SK-N-SH (cell line): ENCODE data around the gene BSN. TPM values are rescaled to one million over a fixed set of nuclear protein-coding genes. Genes with fewer than 3 reads are reported as not detected.

Source experiments
- CTCF ChIA-PET: fragments of 300-600, 350-600 bp; formaldehyde crosslinking; extraction: SDS; loops from one replicate; lab custom pipeline; 2021; lab: Yijun Ruan, JAX
- POLR2A ChIA-PET: fragments of 350-600 bp; sonication (Branson Sonifier 250); formaldehyde crosslinking; extraction: SDS; loops from one replicate; lab custom pipeline; 2020; ENCODE audit warnings: antibody characterized with exemption, inconsistent platforms; lab: Yijun Ruan, JAX
- DNase-seq: peaks from one replicate; pipeline ENCODE4 v3.0.0; 2012
- H2AFZ ChIP-seq: fragments of 200-600 bp; sonication (generic); 2 replicates; pipeline ENCODE4 v1.8.1; 2016; ENCODE audit warnings: antibody characterized with exemption, mild to moderate bottlenecking, low read depth
- H3F3A ChIP-seq: fragments of 200-600 bp; sonication (generic); replicated peaks from 2 replicates; pipeline ENCODE3; 2016; ENCODE audit warnings: antibody characterized with exemption, mild to moderate bottlenecking; ENCODE audit not compliant: insufficient read depth
- H3K27ac ChIP-seq, 2 experiments: fragments of 200-500 bp in 1 of 2; fragments of 200-600 bp in 1 of 2; sonication (Bioruptor generic) in 1 of 2; sonication (generic), shearing (Covaris generic) in 1 of 2; 2 replicates each; pipeline versions ENCODE4 v1.5.1 to v1.6.1; 2014 to 2016; ENCODE audit warnings: low read depth in 2 of 2, inconsistent platforms in 1 of 2, low read length in 1 of 2, mild to moderate bottlenecking in 1 of 2, mixed read lengths in 1 of 2
- H3K27me3 ChIP-seq: fragments of 200-600 bp; sonication (generic), shearing (Covaris generic); 2 replicates; pipeline ENCODE4 v1.6.1; 2016; ENCODE audit warnings: mixed run types; ENCODE audit not compliant: insufficient read depth
- H3K36me3 ChIP-seq, 2 experiments: fragments of 200-500 bp in 1 of 2; fragments of 200-600 bp in 1 of 2; sonication (Bioruptor generic) in 1 of 2; sonication (generic) in 1 of 2; replicated peaks in 1 of 2; 2 replicates each; pipeline versions ENCODE3 to v1.5.1; 2014 to 2016; ENCODE audit warnings: low read length in 1 of 2, mild to moderate bottlenecking in 1 of 2; ENCODE audit not compliant: insufficient read depth in 2 of 2, control insufficient read depth in 1 of 2
- H3K4me1 ChIP-seq, 2 experiments: fragments of 200-500 bp in 1 of 2; fragments of 200-600 bp in 1 of 2; sonication (Bioruptor generic) in 1 of 2; sonication (generic), shearing (Covaris generic) in 1 of 2; 2 replicates each; pipeline versions ENCODE4 v1.5.1 to v1.6.1; 2014 to 2016; ENCODE audit warnings: low read depth in 1 of 2, low read length in 1 of 2, mixed run types in 1 of 2; ENCODE audit not compliant: insufficient read depth in 2 of 2, control insufficient read depth in 1 of 2
- H3K4me2 ChIP-seq: fragments of 200-600 bp; sonication (generic), shearing (Covaris generic); 2 replicates; pipeline ENCODE4 v1.6.1; 2017; ENCODE audit warnings: mixed run types
- H3K4me3 ChIP-seq, 2 experiments: fragments of 200-500 bp in 1 of 2; fragments of 200-600 bp in 1 of 2; sonication (Bioruptor generic) in 1 of 2; sonication (generic), shearing (Covaris generic) in 1 of 2; 2 replicates each; pipeline versions ENCODE4 v1.5.1 to v1.8.1; 2014 to 2016; ENCODE audit warnings: low read depth in 2 of 2, inconsistent platforms in 1 of 2, low read length in 1 of 2, mild to moderate bottlenecking in 1 of 2, mixed read lengths in 1 of 2, moderate library complexity in 1 of 2
- H3K79me2 ChIP-seq: fragments of 200-600 bp; sonication (generic); 2 replicates; pipeline ENCODE4 v1.8.1; 2017; ENCODE audit warnings: mild to moderate bottlenecking; ENCODE audit not compliant: insufficient read depth
- H3K9ac ChIP-seq: fragments of 200-600 bp; sonication (generic); 2 replicates; pipeline ENCODE4 v1.6.1; 2017; ENCODE audit warnings: mixed run types
- H3K9me2 ChIP-seq: fragments of 200-600 bp; sonication (generic); 2 replicates; pipeline ENCODE4 v1.6.1; 2017; ENCODE audit warnings: mixed run types
- H3K9me3 ChIP-seq: fragments of 200-600 bp; sonication (generic); 2 replicates; pipeline ENCODE4 v1.6.1; 2017; ENCODE audit warnings: mixed run types, mild to moderate bottlenecking, moderate library complexity
- H4K20me1 ChIP-seq: fragments of 200-600 bp; sonication (generic); 2 replicates; pipeline ENCODE4 v1.6.1; 2017; ENCODE audit warnings: mild to moderate bottlenecking, mixed run types; ENCODE audit not compliant: insufficient read depth
- EP300 ChIP-seq, 2 experiments: IDR thresholded peaks; 2 replicates each; pipeline versions ENCODE4 v1.4.0 to v1.6.1; 2012; ENCODE audit warnings: borderline replicate concordance in 1 of 2, low read depth in 1 of 2, low read length in 1 of 2
- EZH2phosphoT487 ChIP-seq: fragments of 200-600 bp; sonication (generic); IDR thresholded peaks from 2 replicates; pipeline ENCODE4 v1.6.1; 2017; ENCODE audit warnings: low read depth, mixed run types, mild to moderate bottlenecking, antibody characterized with exemption, moderate library complexity, borderline replicate concordance
- FOXM1 ChIP-seq: IDR thresholded peaks from 2 replicates; pipeline ENCODE4 v1.4.0; 2012; ENCODE audit warnings: low read depth, mild to moderate bottlenecking
- GABPA ChIP-seq: IDR thresholded peaks from 2 replicates; pipeline ENCODE4 v1.4.0; 2012; ENCODE audit warnings: low read depth, mild to moderate bottlenecking
- IRF3 ChIP-seq: fragments of 150-350 bp; IDR thresholded peaks from 2 replicates; pipeline ENCODE4 v1.6.1; 2016; ENCODE audit warnings: mild to moderate bottlenecking, low read depth, low read length
- JUND ChIP-seq: IDR thresholded peaks from 2 replicates; pipeline ENCODE4 v1.4.0; 2012
- MAX ChIP-seq: IDR thresholded peaks from 2 replicates; pipeline ENCODE4 v1.4.0; 2012; ENCODE audit warnings: low read depth
- MEF2A ChIP-seq: IDR thresholded peaks from 2 replicates; pipeline ENCODE4 v1.4.0; 2012; ENCODE audit warnings: low read depth, borderline replicate concordance
- MXI1 ChIP-seq: IDR thresholded peaks from 2 replicates; pipeline ENCODE4 v1.6.1; 2012; ENCODE audit warnings: mild to moderate bottlenecking, low read depth, low read length, improper control_type of control experiment
- NFIC ChIP-seq: IDR thresholded peaks from 2 replicates; pipeline ENCODE4 v1.4.0; 2012; ENCODE audit warnings: borderline replicate concordance
- POLR2AphosphoS5 ChIP-seq: IDR thresholded peaks from 2 replicates; pipeline ENCODE4 v1.6.1; 2012; ENCODE audit warnings: low read depth, low read length
- RAD21 ChIP-seq: IDR thresholded peaks from 2 replicates; pipeline ENCODE4 v1.6.1; 2012; ENCODE audit warnings: mild to moderate bottlenecking, low read length
- RCOR1 ChIP-seq: fragments of 150-350 bp; IDR thresholded peaks from 2 replicates; pipeline ENCODE4 v1.6.1; 2017; ENCODE audit warnings: antibody characterized with exemption, low read length
- RFX5 ChIP-seq: IDR thresholded peaks from 2 replicates; pipeline ENCODE4 v1.6.1; 2012; ENCODE audit warnings: mild to moderate bottlenecking, improper control_type of control experiment, low read length
- SIN3A ChIP-seq: IDR thresholded peaks from 2 replicates; pipeline ENCODE4 v1.6.1; 2012; ENCODE audit warnings: low read depth, mild to moderate bottlenecking, low read length, moderate library complexity, borderline replicate concordance
- SMC3 ChIP-seq: IDR thresholded peaks from 2 replicates; pipeline ENCODE4 v1.6.1; 2012; ENCODE audit warnings: low read depth, low read length, improper control_type of control experiment
- TCF12 ChIP-seq: IDR thresholded peaks from 2 replicates; pipeline ENCODE4 v1.4.0; 2012
- TEAD4 ChIP-seq: IDR thresholded peaks from 2 replicates; pipeline ENCODE4 v1.4.0; 2012; ENCODE audit warnings: mild to moderate bottlenecking, borderline replicate concordance; ENCODE audit not compliant: insufficient read depth
- YY1 ChIP-seq: IDR thresholded peaks from 2 replicates; pipeline ENCODE4 v1.4.0; 2012; ENCODE audit warnings: low read depth, mild to moderate bottlenecking
- WGBS: methylation state at CpG from one replicate; pipeline ENCODE4 v1.1.6; 2017; ENCODE audit warnings: low lambda C conversion rate; 5-methylcytosine and 5-hydroxymethylcytosine counted together
- polyA plus RNA-seq, 3 experiments: library from polyadenylated mRNA; depleted of rRNA; stranded (reverse); fragments of >200 nt; gene quantifications; 2 replicates each; pipeline ENCODE4 v1.2.3, GENCODE V29; 2012
- TF ChIP-seq, protein P1 (sequence below): fragments of 200-600 bp; sonication (generic); IDR thresholded peaks from 2 replicates; pipeline ENCODE4 v1.6.1; 2017; ENCODE audit warnings: antibody characterized with exemption, mild to moderate bottlenecking, moderate library complexity
- TF ChIP-seq, protein P2 (sequence below): IDR thresholded peaks from 2 replicates; pipeline ENCODE4 v1.4.0; 2012; ENCODE audit warnings: low read depth, borderline replicate concordance

BSN gene
- polyA plus RNA-seq, 1 of the 3 experiments (the other 2 are of a cell fraction), result 0.07 TPM

DNA sequence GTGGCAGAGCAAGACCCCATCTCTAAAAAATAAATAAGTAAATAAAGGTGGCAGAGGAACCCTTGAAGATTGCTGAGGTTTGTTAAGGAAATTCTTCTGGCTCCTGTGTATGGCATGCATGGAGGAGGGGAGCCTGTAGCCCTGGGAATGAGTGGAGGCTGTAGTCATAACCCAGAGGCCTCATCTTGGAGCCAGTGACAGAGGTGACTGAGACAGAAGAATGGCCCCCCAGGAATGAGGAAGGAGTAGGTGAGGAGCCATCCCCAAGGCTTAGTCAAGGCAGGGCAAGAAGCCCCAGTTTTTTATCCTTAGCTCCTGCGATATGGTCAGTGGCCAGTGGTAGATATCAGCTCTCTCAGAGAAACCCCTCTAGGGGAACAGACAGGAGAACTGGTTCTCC is 46.5 kb downstream of the BSN start:
- Histone ChIP-seq H3K9me2 (no peaks in the 10 kb centered on the region), H3K4me3 (no peak overlapping the region), H3K4me2 (no peak overlapping the region), H3K36me3 (no peaks in the 10 kb centered on the region), H3K79me2 (no peaks in the 10 kb centered on the region), H3K9ac (no peak overlapping the region), H3K9me3 (no peaks in the 10 kb centered on the region), H2AFZ (no peak overlapping the region), H3K27me3 (no peaks in the 10 kb centered on the region), H4K20me1 (no peaks in the 10 kb centered on the region), H3K27ac (no peak overlapping the region), H3F3A (no peaks in the 10 kb centered on the region), H3K4me1 (no peaks in the 10 kb centered on the region; a peak in 1 of 4 replicates)
- no peak for DNase-seq
- CTCF ChIA-PET, result interaction anchor here (1.6 kb wide), 1 partner anchor 61 kb away, joined by 7 read pairs; no protein-coding TSS in a partner anchor
- POLR2A ChIA-PET, result no interaction called here
- TF ChIP-seq SIN3A (no peak), RFX5 (no peak), IRF3 (no peak), RCOR1 (no peak), RAD21 (no peak), GABPA (no peak), MEF2A (no peak), YY1 (no peak)
- TF ChIP-seq, protein P1, sequence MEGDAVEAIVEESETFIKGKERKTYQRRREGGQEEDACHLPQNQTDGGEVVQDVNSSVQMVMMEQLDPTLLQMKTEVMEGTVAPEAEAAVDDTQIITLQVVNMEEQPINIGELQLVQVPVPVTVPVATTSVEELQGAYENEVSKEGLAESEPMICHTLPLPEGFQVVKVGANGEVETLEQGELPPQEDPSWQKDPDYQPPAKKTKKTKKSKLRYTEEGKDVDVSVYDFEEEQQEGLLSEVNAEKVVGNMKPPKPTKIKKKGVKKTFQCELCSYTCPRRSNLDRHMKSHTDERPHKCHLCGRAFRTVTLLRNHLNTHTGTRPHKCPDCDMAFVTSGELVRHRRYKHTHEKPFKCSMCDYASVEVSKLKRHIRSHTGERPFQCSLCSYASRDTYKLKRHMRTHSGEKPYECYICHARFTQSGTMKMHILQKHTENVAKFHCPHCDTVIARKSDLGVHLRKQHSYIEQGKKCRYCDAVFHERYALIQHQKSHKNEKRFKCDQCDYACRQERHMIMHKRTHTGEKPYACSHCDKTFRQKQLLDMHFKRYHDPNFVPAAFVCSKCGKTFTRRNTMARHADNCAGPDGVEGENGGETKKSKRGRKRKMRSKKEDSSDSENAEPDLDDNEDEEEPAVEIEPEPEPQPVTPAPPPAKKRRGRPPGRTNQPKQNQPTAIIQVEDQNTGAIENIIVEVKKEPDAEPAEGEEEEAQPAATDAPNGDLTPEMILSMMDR, result no peak
- WGBS, result no CpG with 5 or more reads among the region's 1 CpG

GRCh38 chr3:49601358-49602048 is 47.2 kb downstream of the BSN start:
- H3K36me3 ChIP-seq, result no peaks in the 10 kb centered on the region
- H2AFZ ChIP-seq, result no peak overlapping the region
- no peaks in the 10 kb centered on the region for H4K20me1 ChIP-seq
- no peak overlapping the region for H3K4me3 ChIP-seq
- H3K4me1 ChIP-seq, result no peaks in the 10 kb centered on the region; a peak in 1 of 4 replicates
- H3K4me2 ChIP-seq, result no peak overlapping the region
- ChIA-PET POLR2A (no interaction called here), CTCF (interaction anchor here (0.6 to 1.6 kb wide), 3 partner anchors 10 to 862 kb away, joined by 3 to 7 read pairs (median 3); no protein-coding TSS in a partner anchor)
- no peak overlapping the region for H3K27ac ChIP-seq
- no peaks in the 10 kb centered on the region for H3K9me3 ChIP-seq
- H3K79me2 ChIP-seq, result no peaks in the 10 kb centered on the region
- no peaks in the 10 kb centered on the region for H3K9me2 ChIP-seq
- no peaks in the 10 kb centered on the region for H3K27me3 ChIP-seq
- 68% methylated on average over 5 of the region's 5 CpGs for WGBS
- no peaks in the 10 kb centered on the region for H3F3A ChIP-seq
- H3K9ac ChIP-seq, result no peak overlapping the region
- no peak for DNase-seq
- TF ChIP-seq GABPA (no peak), SIN3A (no peak), EP300 (IDR thresholded peaks at IDR 0.05; ENCODE audit: borderline replicate concordance in 1 of 2, low read depth in 1 of 2, low read length in 1 of 2) (no peak), JUND (no peak), RCOR1 (no peak), IRF3 (no peak), FOXM1 (no peak), NFIC (no peak), TEAD4 (no peak), RAD21 (no peak), MAX (no peak), YY1 (no peak), EZH2phosphoT487 (no peak), MXI1 (no peak), TCF12 (no peak), SMC3 (no peak), POLR2AphosphoS5 (no peak)
- TF ChIP-seq, protein P2, sequence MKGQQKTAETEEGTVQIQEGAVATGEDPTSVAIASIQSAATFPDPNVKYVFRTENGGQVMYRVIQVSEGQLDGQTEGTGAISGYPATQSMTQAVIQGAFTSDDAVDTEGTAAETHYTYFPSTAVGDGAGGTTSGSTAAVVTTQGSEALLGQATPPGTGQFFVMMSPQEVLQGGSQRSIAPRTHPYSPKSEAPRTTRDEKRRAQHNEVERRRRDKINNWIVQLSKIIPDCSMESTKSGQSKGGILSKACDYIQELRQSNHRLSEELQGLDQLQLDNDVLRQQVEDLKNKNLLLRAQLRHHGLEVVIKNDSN, result no peak
